Adipose tissue (tissue), 3 donors: ENCODE measurements around the gene WDR27. TPM values are rescaled to one million over a fixed set of nuclear protein-coding genes. Genes with fewer than 3 reads are reported as not detected.
"Not testable (repeated sequence)": the region's sequence is repeated elsewhere in the genome, so short reads cannot be mapped to it uniquely, and the experiment has no call there.

Experiments
- H3K27ac ChIP-seq: one replicate; pipeline ENCODE4 v1.5.1; 2013; ENCODE audit warnings: low read depth, low read length
- WGBS, 3 donors: extraction: QIAGEN DNeasy Blood & Tissue Kit; methylation state at CpG; one replicate each; pipeline ENCODE4 v1.1.7; 2013; 5-methylcytosine and 5-hydroxymethylcytosine counted together
- polyA plus RNA-seq, 3 donors: library from polyadenylated mRNA; stranded (reverse); fragments of 200-250 nt; gene quantifications; one replicate each; pipeline ENCODE4 v1.2.3, GENCODE V29; 2013
- donor health status: healthy with polysubstance abuse.
- donor health status: Bipolar disorder and iron deficiency.
- donor health status: healthy.

Gene WDR27
- polyA plus RNA-seq, 3 donors: 7.9 to 12.9 (median 10.4) TPM

- no peak overlapping the region for H3K27ac ChIP-seq
- 84 to 95% (median 93%) methylated on average over 9 of the region's 9 CpGs for WGBS, 3 donors
Observed at GRCh38 chr6:169648617-169649016, 53.2 kb downstream of the WDR27 start.

GRCh38 chr6:169648092-169648491, 53.7 kb downstream of the WDR27 start:
- 94 to 96% (median 95%) methylated on average over 10 of the region's 10 CpGs for WGBS, 3 donors
- no peak overlapping the region for H3K27ac ChIP-seq

GRCh38 chr6:169647637-169648036, 54.2 kb downstream of the WDR27 start:
- WGBS, 3 donors: 87 to 96% (median 93%) methylated on average over 13 of the region's 13 CpGs
- no peak overlapping the region for H3K27ac ChIP-seq

DNA sequence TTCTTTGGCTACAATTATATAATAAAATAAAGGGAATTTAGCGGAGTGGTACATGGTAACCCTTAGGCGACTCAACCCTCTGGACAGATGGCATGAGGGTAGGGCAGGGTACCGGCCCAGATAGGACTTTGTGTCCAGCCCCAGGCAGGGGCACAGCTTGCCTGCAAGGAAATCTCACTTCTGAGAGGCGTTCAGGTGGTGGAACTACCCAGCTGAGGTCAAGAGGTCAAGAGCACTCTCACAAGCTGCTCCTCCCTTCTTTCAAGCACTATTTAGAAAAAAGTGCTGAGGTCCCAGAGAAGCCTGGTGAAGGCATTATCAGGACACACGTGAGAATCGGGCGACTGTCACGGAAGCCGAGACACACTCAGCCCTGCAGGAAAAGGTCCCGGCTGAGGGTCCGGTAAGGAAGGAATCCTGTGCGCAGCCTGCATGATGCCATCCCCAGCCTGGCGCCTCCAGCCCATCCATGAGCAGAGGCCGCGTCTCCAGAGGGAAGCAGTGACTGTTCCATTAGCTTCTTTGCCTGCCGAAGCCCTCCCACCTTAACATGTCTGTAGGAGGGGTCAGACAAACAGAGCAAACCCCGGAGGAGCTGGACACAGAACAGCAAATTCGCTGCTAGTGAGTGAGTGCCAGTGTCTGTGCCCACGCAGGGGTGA, 54.8 kb downstream of the WDR27 start:
- WGBS, 3 donors: 88 to 91% (median 90%) methylated on average over 19 of the region's 19 CpGs

GRCh38 chr6:169645459-169645858, 56.4 kb downstream of the WDR27 start:
- 94 to 97% (median 95%) methylated on average over 5 of the region's 5 CpGs for WGBS, 3 donors
- not testable (repeated sequence) for H3K27ac ChIP-seq

More for the DNA sequence above, 54.8 kb downstream of the WDR27 start:
- no peak overlapping the region for H3K27ac ChIP-seq

DNA sequence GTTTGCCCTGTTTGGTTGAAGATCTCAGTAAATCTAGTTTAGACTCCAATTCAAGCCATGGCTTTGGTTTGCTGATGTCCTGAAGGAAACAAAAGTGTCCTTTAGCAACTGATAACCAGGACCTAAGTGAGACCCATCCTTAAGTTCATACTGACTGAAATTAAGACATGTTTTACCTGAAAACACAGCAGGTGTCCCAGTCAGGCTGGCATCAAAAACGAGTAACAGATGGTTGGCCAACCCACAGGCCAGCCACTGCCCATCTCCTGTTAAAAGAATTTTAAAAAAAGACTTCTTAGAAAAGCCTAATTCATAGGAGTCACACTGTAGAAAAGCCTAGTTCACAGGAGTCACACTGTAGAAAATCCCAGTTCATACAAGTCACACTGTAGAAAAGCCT, 58.3 kb downstream of the WDR27 start:
- WGBS, 3 donors: 79 to 86% (median 80%) methylated on average over 1 of the region's 1 CpG
- H3K27ac ChIP-seq: no peak overlapping the region

- 89 to 94% (median 91%) methylated on average over 15 of the region's 15 CpGs for WGBS, 3 donors
- no peak overlapping the region for H3K27ac ChIP-seq
Observed at GRCh38 chr6:169642455-169642854, 59.4 kb downstream of the WDR27 start.

DNA sequence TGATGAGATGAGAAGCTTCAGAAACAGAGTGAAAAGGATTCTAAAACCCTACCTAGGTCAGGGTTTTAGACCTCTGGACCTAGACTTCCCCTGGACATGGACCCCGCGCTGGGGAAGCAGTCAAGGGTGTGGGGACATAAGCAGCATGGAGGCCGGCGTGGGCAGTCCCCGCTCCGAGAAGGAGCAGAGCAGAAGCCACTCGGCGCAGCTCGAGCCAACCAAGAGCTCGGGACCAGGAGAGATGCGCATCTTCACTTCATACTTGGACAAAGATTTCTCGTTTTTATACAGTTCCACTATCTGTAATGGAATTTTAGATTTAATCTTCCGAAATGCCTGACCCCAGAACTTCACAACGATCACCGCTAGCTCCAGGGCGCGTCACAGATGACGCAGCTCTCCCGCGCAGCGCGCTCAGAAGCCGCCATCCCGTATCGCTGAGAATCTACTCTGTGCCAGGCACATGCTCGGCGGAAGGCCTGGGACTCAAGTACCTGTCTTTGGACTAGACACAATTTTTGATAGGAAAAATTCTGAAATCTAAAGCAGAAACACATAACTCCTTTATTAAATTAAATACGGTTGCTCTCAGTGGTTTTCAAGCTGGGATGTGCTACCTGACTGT, 60.3 kb downstream of the WDR27 start:
- H3K27ac ChIP-seq: no peak overlapping the region
- 94 to 97% (median 96%) methylated on average over 28 of the region's 28 CpGs for WGBS, 3 donors

DNA sequence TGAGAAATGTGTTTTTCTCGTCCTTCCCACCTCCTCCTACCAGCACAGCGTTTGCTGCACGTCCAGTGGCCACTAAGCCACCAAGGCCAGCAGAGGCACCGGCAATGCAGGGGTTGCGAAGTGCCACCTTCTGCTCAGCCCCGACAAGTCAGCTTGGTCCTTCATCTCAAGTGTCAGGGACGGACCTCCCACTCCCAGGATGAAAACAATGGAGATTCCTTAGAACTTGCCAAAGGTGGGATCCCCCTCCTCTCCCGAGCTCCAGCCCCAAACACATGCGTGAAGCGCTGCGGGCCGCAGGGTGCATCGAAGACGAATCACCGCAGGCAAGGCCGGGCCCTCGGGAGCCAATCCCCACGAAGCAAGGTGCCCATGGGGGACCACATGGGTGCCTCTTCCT, 60.8 kb downstream of the WDR27 start:
- no peak overlapping the region for H3K27ac ChIP-seq
- WGBS, 3 donors: 88 to 97% (median 93%) methylated on average over 18 of the region's 18 CpGs

GRCh38 chr6:169640351-169640852, 61.4 kb downstream of the WDR27 start:
- 83 to 92% (median 86%) methylated on average over 18 of the region's 18 CpGs for WGBS, 3 donors
- no peak overlapping the region for H3K27ac ChIP-seq

- WGBS, 3 donors: 77 to 79% (median 78%) methylated on average over 21 of the region's 21 CpGs
- no peak overlapping the region for H3K27ac ChIP-seq
Observed at GRCh38 chr6:169639653-169640278, 62.1 kb downstream of the WDR27 start.

DNA sequence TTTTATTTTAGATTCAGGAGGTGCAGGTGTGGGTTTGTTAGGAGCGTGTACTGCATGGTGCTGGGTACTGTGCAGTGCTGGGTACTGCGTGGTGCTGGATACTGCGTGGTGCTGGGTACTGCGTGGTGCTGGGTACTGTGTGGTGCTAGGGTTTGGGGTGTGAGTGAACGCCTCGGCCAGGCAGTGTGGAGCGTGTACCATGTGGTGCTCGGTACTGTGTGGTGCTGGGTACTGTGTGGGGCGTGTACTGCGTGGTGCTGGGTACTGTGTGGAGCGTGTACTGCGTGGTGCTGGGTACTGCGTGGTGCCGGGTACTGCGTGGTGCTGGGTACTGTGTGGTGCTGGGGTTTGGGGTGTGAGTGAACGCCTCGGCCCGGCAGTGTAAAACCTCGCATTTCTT, 62.9 kb downstream of the WDR27 start:
- no peak overlapping the region for H3K27ac ChIP-seq
- WGBS, 3 donors: 96 to 97% (median 97%) methylated on average over 19 of the region's 19 CpGs

- H3K27ac ChIP-seq: no peak overlapping the region
- 93 to 96% (median 96%) methylated on average over 14 of the region's 14 CpGs for WGBS, 3 donors
Observed at GRCh38 chr6:169638388-169638787, 63.4 kb downstream of the WDR27 start.

DNA sequence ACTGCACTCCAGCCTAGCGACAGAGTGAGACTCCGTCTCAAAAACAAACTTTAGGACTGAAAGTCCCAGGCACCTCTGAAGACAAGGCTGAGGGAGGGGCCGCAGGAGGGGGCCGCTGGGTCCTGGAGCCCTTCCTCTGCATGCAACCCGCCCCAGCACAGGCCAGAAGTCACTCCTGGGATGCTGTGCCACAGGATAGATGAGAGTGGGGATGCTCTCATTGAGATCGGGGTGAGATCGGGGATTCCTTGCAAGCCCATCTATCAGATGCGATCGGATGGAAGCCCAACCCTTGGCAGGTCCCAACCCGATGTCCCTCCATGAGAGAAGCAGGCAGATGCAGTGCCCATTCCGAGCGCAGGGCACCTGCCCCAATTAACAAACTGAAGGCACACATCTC, 66.5 kb downstream of the WDR27 start:
- no peak overlapping the region for H3K27ac ChIP-seq
- WGBS, 3 donors: 92 to 98% (median 96%) methylated on average over 12 of the region's 12 CpGs

DNA sequence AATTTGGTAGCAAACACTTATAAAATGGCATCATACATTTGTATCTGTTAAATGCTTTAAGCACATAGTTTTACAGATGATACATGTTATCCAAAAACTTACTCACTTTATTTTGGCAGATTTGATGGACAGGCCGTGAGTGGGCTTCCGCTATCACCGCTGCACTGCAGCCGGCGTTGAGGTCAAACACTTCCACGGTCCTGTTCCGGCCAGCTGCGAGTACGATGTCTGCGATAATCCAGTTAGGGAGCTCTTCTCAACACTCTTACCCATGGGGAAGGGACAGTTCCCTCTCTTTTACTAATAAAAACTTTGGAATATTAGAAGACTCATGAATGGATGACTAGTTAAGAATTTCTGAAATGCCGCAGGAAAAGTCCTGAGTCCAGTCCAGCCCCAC, 69.0 kb downstream of the WDR27 start:
- 94 to 97% (median 96%) methylated on average over 11 of the region's 11 CpGs for WGBS, 3 donors
- no peak overlapping the region for H3K27ac ChIP-seq

DNA sequence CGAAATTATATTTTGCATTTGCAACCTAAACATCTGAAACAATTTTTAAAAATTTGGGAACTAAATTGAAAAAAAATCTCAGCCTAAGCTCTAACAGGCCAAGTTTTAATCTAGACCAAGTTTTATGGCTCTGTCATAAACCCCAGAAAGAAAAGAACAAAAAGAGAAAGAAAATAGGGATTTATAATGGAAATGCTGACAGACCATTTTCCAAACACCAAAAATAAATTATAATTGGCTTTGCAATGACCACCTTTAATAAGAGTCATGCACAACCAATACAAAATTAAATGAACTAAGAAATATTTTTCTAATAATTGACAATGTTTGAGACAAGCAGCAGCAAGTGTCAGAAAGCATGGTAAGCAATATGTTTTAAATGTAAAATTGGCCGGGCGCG, 72.6 kb downstream of the WDR27 start:
- 74 to 85% (median 74%) methylated on average over 4 of the region's 4 CpGs for WGBS, 3 donors
- no peak overlapping the region for H3K27ac ChIP-seq

DNA sequence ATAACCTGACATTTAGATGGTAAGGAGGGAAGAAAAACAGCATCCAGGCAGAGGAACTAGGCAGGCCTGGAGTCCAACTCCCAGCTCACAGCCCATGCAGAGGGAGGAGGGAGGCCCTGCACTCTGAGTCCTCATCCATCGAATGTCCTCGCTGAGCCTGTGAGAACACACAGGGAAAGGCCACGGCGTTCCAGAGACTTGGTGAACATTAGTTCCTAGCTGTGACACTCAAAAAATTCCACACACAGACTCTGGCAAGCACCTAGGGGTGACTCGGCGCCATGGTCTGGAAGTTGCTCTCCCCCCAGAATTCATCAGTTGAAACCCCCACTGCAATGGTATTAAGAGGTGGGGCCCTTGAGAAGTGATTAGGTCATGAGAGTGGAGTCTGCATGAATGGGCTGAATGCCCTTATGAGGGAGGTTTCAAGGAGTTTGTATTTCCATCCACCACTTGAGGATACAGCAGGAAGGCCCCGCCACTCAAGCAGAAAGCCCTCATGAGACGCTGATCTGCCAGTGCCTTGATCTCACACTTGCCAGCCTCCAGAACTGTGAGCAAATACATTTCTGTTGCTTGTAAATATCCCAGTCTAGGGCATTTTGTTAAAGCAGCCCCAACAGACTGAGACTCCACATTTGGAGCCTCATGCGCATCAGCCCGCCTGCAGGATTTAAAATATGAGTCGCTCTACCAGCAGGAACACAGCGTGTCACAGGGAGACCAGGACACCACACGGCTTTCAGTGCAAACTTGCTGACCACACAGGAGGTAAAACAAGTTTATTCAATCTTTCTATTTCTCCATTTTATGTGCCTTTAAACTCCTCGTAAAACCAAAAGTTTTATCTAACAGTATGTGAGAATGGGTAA, 73.9 kb downstream of the WDR27 start:
- WGBS, 3 donors: 92 to 97% (median 94%) methylated on average over 14 of the region's 14 CpGs
- no peak overlapping the region for H3K27ac ChIP-seq

DNA sequence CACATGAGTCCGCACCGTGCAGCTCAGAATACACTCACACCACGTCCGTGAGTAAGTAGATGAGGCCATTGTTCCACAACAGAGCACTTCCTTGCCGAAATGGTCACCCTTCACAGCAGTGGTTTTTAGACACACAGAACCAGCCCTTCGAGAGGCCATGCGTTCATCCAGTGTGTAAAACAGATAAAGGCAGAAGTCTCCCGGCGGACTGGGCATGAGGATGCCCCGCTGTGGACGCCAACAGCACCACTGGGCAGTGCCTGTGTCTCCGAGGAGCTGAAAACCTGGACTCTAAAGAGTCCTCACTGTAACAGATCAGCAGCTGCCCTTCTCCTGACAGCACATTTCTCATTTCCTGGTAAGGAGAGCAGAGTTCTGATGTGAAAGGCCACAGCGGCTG, 75.2 kb downstream of the WDR27 start:
- WGBS, 3 donors: 91 to 96% (median 94%) methylated on average over 13 of the region's 13 CpGs
- H3K27ac ChIP-seq: no peak overlapping the region

DNA sequence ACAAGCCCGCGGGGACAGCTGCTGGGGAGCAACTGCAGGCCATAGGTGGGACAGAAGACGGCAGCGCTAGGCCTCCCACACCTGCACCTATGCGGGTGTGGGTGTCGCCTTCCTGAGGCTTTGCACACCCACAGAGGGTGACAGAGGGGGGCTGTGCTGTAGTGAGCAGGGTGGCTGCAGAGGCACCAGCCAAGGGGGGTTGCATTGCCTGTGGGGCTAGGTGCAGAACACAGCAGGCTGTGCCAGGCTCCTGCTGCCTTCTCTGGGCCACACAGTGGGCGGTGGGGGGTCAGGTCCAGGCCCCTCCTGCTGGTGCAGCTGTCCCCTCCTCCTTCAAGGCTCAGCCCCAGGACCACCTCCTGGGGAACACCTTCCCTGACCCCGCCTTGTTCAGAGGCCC, 75.7 kb downstream of the WDR27 start:
- no peak overlapping the region for H3K27ac ChIP-seq
- WGBS, 3 donors: 86 to 99% (median 96%) methylated on average over 6 to 8 of the region's 8 CpGs
